Activated CD4-positive, alpha-beta T cell treated with anti-CD3 and anti-CD28 coated beads, Interleukin-2, Interleukin-4, amounts not matched to agents 100 ng/mL and 50 ng/mL, durations not matched to agents 16 hours and 8 hours (primary cell): ENCODE results near the gene COMMD2.

Experiments
- DNase-seq: peaks from one replicate; pipeline ENCODE4 v3.0.0-alpha.2; 2020; ENCODE audit warnings: low spot score

COMMD2 gene

DNA sequence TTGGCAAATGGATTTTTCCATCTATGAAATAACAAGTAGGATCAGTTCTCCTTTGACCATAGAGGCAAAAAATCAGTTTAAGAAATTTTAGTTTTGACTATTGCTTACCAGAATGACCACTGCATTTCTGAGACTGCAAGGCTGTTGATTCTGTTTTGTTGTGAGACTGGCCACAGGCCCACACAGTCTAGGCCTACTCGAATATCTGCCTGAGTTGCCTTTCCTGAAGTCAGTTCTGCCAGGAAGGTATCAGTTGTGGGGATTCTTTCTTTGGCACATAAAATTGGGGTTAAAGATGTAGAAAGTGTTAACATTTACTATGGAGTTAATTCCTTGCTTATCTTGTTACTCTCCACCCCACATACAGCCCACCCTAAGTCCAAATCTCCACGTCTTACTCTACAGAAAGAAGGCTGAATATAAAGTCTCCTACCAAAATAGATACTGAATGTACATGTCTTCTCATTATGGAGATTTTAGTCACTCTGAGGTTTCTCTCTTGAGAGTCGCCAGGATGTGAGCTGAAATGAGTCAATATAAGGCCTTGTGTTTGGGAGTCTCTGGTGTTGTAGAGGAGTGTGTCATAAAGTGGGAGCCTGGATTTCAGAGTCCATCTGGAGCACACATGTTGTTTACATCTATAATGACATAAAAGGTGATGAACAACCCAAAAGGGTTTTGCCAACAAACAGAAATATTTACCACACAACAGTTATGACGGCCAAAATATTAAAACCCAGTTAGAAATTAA is 49.4 kb downstream of the COMMD2 start:
- DNase-seq: peak; percentile 58

GRCh38 chr3:149701977-149702350 is 50.3 kb downstream of the COMMD2 start:
- peak; percentile 64 for DNase-seq

GRCh38 chr3:149701206-149701976 is 50.9 kb downstream of the COMMD2 start:
- DNase-seq: no peak
